HepG2 (cell line): Measurements from ENCODE around the gene CDIP1. TPM values are rescaled to one million over a fixed set of nuclear protein-coding genes. Genes with fewer than 3 reads are reported as not detected.
A peak's percentile ranks its signal among the peaks of the same experiment; 100 is the strongest.

Experiments used
- ARID4A ChIP-seq: sonication (generic); formaldehyde crosslinking; IDR thresholded peaks from 2 replicates; pipeline ENCODE4 v1.5.0; 2020; ENCODE audit warnings: mild to moderate bottlenecking, missing genetic modification reagents, borderline replicate concordance
- CTCF ChIP-seq: sonication (generic); formaldehyde crosslinking; IDR thresholded peaks from 2 replicates; pipeline ENCODE4 v1.5.0; 2020; ENCODE audit warnings: mild to moderate bottlenecking, missing genetic modification reagents, moderate library complexity
- DNMT1 ChIP-seq: sonication (generic); formaldehyde crosslinking; IDR thresholded peaks from 2 replicates; pipeline ENCODE4 v1.5.1; 2020; ENCODE audit warnings: mild to moderate bottlenecking, missing genetic modification reagents
- FOXO1 ChIP-seq: sonication (generic); formaldehyde crosslinking; IDR thresholded peaks from 2 replicates; pipeline ENCODE4 v1.4.0; 2020; ENCODE audit warnings: missing genetic modification reagents
- GTF3A ChIP-seq: sonication (generic); formaldehyde crosslinking; conservative IDR thresholded peaks from 2 replicates; pipeline ENCODE4 v1.4.0; 2020; ENCODE audit warnings: mild to moderate bottlenecking, missing genetic modification reagents
- HOXA3 ChIP-seq: sonication (generic); formaldehyde crosslinking; IDR thresholded peaks from 2 replicates; pipeline ENCODE4 v1.5.0; 2020; ENCODE audit warnings: missing genetic modification reagents
- RAD21 ChIP-seq: fragments of 450-650 bp; formaldehyde crosslinking; IDR thresholded peaks from 2 replicates; pipeline ENCODE4 v1.5.0; 2020; ENCODE audit warnings: mild to moderate bottlenecking
- SAP130 ChIP-seq: IDR thresholded peaks from 2 replicates; pipeline ENCODE4 v1.6.1; 2016; ENCODE audit warnings: low read depth
- SMC3 ChIP-seq: IDR thresholded peaks from 2 replicates; pipeline ENCODE4 v1.6.1; 2011; ENCODE audit warnings: low read length, improper control_type of control experiment
- STAG1 ChIP-seq: sonication (generic); formaldehyde crosslinking; IDR thresholded peaks from 2 replicates; pipeline ENCODE4 v1.4.0; 2020; ENCODE audit warnings: missing genetic modification reagents
- XRCC5 ChIP-seq: fragments of 200-400 bp; formaldehyde crosslinking; optimal IDR thresholded peaks from 2 replicates; pipeline ENCODE3; 2017; ENCODE audit warnings: mild to moderate bottlenecking, low read length
- ZNF788 ChIP-seq: sonication (generic); formaldehyde crosslinking; IDR thresholded peaks from 2 replicates; pipeline ENCODE4 v1.5.0; 2020; ENCODE audit warnings: mild to moderate bottlenecking, missing genetic modification reagents, borderline replicate concordance
- ZSCAN12 ChIP-seq: sonication (generic); formaldehyde crosslinking; IDR thresholded peaks from 2 replicates; pipeline ENCODE4 v1.9.0; 2021; ENCODE audit warnings: mild to moderate bottlenecking, missing genetic modification reagents
- polyA plus RNA-seq, 8 experiments: library from polyadenylated mRNA; depleted of rRNA in 3 of 8; stranded (reverse) in 7 of 8; unstranded in 1 of 8; fragments of >200 nt; fragmentation: Illumina TruSeq in 4 of 8; extraction: Trizol in 4 of 8; gene quantifications; 2 replicates each; pipeline versions ENCODE4 v1.2.1 to v1.2.3, GENCODE V29; 2011 to 2016; ENCODE audit warnings: low read depth in 4 of 8, missing spikeins in 1 of 8, mixed read lengths in 1 of 8; ENCODE audit not compliant: insufficient read depth in 1 of 8
- total RNA-seq, 5 experiments: library from RNA; depleted of rRNA; stranded (reverse); fragments of >200 nt; fragmentation: Illumina TruSeq; extraction: Trizol; gene quantifications; 2 replicates each; pipeline ENCODE4 v1.2.3, GENCODE V29; 2016; ENCODE audit warnings: low read depth in 1 of 5

The CDIP1 gene
- total and polyA plus RNA-seq, 2 of the 13 experiments (the other 11 are each of a cell fraction or from before 2014, with no cell fraction given) = 31.2 to 56.7 TPM

DNA sequence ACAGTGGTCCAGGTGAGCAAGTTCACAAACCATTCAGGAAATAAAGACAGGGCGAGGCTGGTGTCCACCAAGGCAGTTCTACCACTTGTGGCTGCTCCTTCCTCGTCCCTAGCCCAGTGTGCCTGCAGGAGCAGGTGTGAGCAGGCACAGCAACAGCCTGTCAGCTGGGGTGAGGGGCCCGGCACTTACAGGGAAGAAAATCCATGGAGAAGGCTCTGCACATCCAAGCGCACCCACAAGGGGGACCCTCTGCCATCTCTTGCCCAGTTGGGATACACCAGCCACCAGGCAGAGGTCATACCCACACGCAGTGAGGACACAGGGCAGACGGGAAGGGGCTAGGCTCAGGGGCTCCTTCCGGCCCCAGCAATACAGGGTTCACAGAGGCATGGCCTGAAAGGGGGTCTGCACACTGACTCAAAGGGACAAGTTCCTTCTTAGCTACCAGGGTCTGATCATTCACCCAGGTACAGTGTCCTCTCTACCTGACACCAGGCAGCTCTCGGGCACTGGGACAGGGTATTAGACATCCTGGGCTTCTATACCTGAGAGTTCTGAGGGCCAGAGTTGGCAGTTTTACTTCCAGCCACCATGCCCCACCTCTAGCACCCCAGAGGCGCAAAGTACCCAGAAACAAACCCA is 27.0 kb downstream of the CDIP1 start (continued):
- TF ChIP-seq XRCC5 (peak; percentile 60), SMC3 (peak; percentile 63), ZNF788 (0 out of 2 replicates have a peak, but pooled peaks have one; percentile 24), ZSCAN12 (CRISPR knock-in tag) (no peak), ARID4A (CRISPR knock-in tag) (peak; percentile 20; the same call in 1 of the 2 replicates), HOXA3 (0 out of 2 replicates have a peak, but pooled peaks have one; percentile 12), RAD21 (CRISPR knock-in tag) (peak; percentile 66), FOXO1 (peak; percentile 38; the same call in 1 of the 2 replicates), GTF3A (CRISPR knock-in tag) (no peak), STAG1 (CRISPR knock-in tag) (peak; percentile 71), SAP130 (CRISPR knock-in tag) (0 out of 2 replicates have a peak, but pooled peaks have one; percentile 11), DNMT1 (CRISPR knock-in tag) (no peak), CTCF (CRISPR knock-in tag) (peak; percentile 76)
